IMR-90 (cell line): ENCODE measurements around the gene TIAM2. TPM values are rescaled to one million over a fixed set of nuclear protein-coding genes. Genes with fewer than 3 reads are reported as not detected.

Source experiments
- ATAC-seq: fragments of 200-7000 bp; cut with Tn5 transposase; 2 replicates; pipeline ENCODE4 v1.9.1; 2020; ENCODE audit warnings: low read depth, mild to moderate bottlenecking, moderate library complexity
- BruUV-seq: library from RNA; stranded (reverse); fragments of 400-500 nt; replicated peaks from 2 replicates; lab custom pipeline; 2021; lab: Mats Ljungman, UMichigan
- CTCF ChIA-PET: fragments of 300-600 bp; formaldehyde crosslinking; extraction: SDS; loops from one replicate; lab custom pipeline; 2021; ENCODE audit warnings: antibody characterized with exemption; lab: Yijun Ruan, JAX
- POLR2A ChIA-PET: fragments of 300-600 bp; sonication (Branson Sonifier 250); formaldehyde crosslinking; loops from one replicate; lab custom pipeline; 2022; ENCODE audit warnings: antibody characterized with exemption; ENCODE audit not compliant: unreplicated experiment; lab: Charles Lee
- DNase-seq: peaks from one replicate; pipeline ENCODE4 v3.0.0; 2013
- H2AFZ ChIP-seq: replicated peaks from 2 replicates; pipeline ENCODE3; 2013; ENCODE audit warnings: low read length, mild to moderate bottlenecking; ENCODE audit not compliant: poor library complexity
- H2AK5ac ChIP-seq: 2 replicates; pipeline ENCODE4 v1.6.1; 2013; ENCODE audit warnings: low read depth, low read length, inconsistent platforms
- H2AK9ac ChIP-seq: replicated peaks from 2 replicates; pipeline ENCODE3; 2013; ENCODE audit warnings: mild to moderate bottlenecking, low read depth, low read length, moderate library complexity; ENCODE audit not compliant: poor library complexity
- H2BK120ac ChIP-seq: 2 replicates; pipeline ENCODE4 v1.6.1; 2013; ENCODE audit warnings: low read depth, low read length, inconsistent platforms
- H2BK15ac ChIP-seq: 3 replicates; pipeline ENCODE4 v1.6.1; 2013; ENCODE audit warnings: low read depth, low read length, inconsistent platforms
- H2BK20ac ChIP-seq: 2 replicates; pipeline ENCODE4 v1.6.1; 2013; ENCODE audit warnings: low read depth, mild to moderate bottlenecking, inconsistent platforms, low read length, moderate library complexity
- H2BK5ac ChIP-seq: 2 replicates; pipeline ENCODE4 v1.6.1; 2013; ENCODE audit warnings: mild to moderate bottlenecking, low read depth, low read length, inconsistent platforms; ENCODE audit not compliant: poor library complexity, severe bottlenecking
- H3K14ac ChIP-seq: replicated peaks from 2 replicates; pipeline ENCODE4 v1.6.1; 2013; ENCODE audit warnings: low read depth, low read length, inconsistent platforms
- H3K18ac ChIP-seq: 2 replicates; pipeline ENCODE4 v1.6.1; 2013; ENCODE audit warnings: low read depth, low read length, control low read depth
- H3K23ac ChIP-seq: 2 replicates; pipeline ENCODE4 v1.6.1; 2013; ENCODE audit warnings: low read depth, low read length, inconsistent platforms
- H3K27ac ChIP-seq: 2 replicates; pipeline ENCODE4 v1.5.1; 2013; ENCODE audit warnings: mild to moderate bottlenecking, control low read depth, low read length; ENCODE audit not compliant: insufficient read depth
- H3K27me3 ChIP-seq: 2 replicates; pipeline ENCODE4 v1.6.1; 2013; ENCODE audit warnings: low read length; ENCODE audit not compliant: control insufficient read depth, insufficient read depth
- H3K36me3 ChIP-seq: 2 replicates; pipeline ENCODE4 v1.6.1; 2013; ENCODE audit warnings: low read length, mixed read lengths; ENCODE audit not compliant: control insufficient read depth, insufficient read depth
- H3K4ac ChIP-seq: 2 replicates; pipeline ENCODE4 v1.6.1; 2013; ENCODE audit warnings: low read depth, low read length, inconsistent platforms
- H3K4me1 ChIP-seq: 2 replicates; pipeline ENCODE4 v1.6.1; 2013; ENCODE audit warnings: low read length, mixed read lengths; ENCODE audit not compliant: control insufficient read depth, insufficient read depth
- H3K4me2 ChIP-seq: 2 replicates; pipeline ENCODE4 v1.6.1; 2013; ENCODE audit warnings: low read depth, mild to moderate bottlenecking, control low read depth, low read length, moderate library complexity
- H3K4me3 ChIP-seq: 2 replicates; pipeline ENCODE4 v1.5.1; 2013; ENCODE audit warnings: low read depth, mild to moderate bottlenecking, control low read depth, low read length, moderate library complexity; ENCODE audit not compliant: insufficient read depth
- H3K56ac ChIP-seq: 2 replicates; pipeline ENCODE4 v1.6.1; 2013; ENCODE audit warnings: low read length, inconsistent platforms; ENCODE audit not compliant: insufficient read depth; ENCODE audit errors: extremely low read depth
- H3K79me1 ChIP-seq, 2 experiments: 2 replicates each; pipeline ENCODE4 v1.6.1; 2013; ENCODE audit warnings: low read length in 2 of 2, inconsistent platforms in 1 of 2, low read depth in 1 of 2
- H3K9ac ChIP-seq: 2 replicates; pipeline ENCODE4 v1.6.1; 2013; ENCODE audit warnings: low read depth, low read length, control low read depth
- H3K9me1 ChIP-seq: 2 replicates; pipeline ENCODE4 v1.6.1; 2013; ENCODE audit warnings: low read length, inconsistent platforms; ENCODE audit not compliant: insufficient read depth
- H3K9me3 ChIP-seq: 2 replicates; pipeline ENCODE4 v1.6.1; 2013; ENCODE audit warnings: low read length; ENCODE audit not compliant: control insufficient read depth, insufficient read depth
- H4K20me1 ChIP-seq: 2 replicates; pipeline ENCODE4 v1.6.1; 2013; ENCODE audit warnings: low read length, inconsistent platforms; ENCODE audit not compliant: insufficient read depth
- H4K5ac ChIP-seq: 2 replicates; pipeline ENCODE4 v1.6.1; 2013; ENCODE audit warnings: mild to moderate bottlenecking, low read depth, low read length, control low read depth
- H4K8ac ChIP-seq, 2 experiments: 2 replicates each; pipeline ENCODE4 v1.6.1; 2013; ENCODE audit warnings: low read depth in 2 of 2, low read length in 2 of 2, control low read depth in 1 of 2, inconsistent platforms in 1 of 2
- H4K91ac ChIP-seq: 2 replicates; pipeline ENCODE4 v1.6.1; 2013; ENCODE audit warnings: low read depth, low read length, inconsistent platforms; ENCODE audit not compliant: insufficient read depth
- CEBPB ChIP-seq: IDR thresholded peaks from 2 replicates; pipeline ENCODE4 v1.6.1; 2012; ENCODE audit warnings: low read depth, low read length, improper control_type of control experiment
- CHD1 ChIP-seq: IDR thresholded peaks from 2 replicates; pipeline ENCODE4 v1.6.1; 2012; ENCODE audit warnings: low read depth, low read length, improper control_type of control experiment
- CTCF ChIP-seq: conservative IDR thresholded peaks from 2 replicates; pipeline ENCODE4 v1.5.1; 2012; ENCODE audit warnings: mild to moderate bottlenecking, low read depth, low read length, improper control_type of control experiment
- ELK1 ChIP-seq: fragments of 150-350 bp; IDR thresholded peaks from 2 replicates; pipeline ENCODE4 v1.6.1; 2016; ENCODE audit warnings: low read depth, mild to moderate bottlenecking, low read length, moderate library complexity, borderline replicate concordance
- FOS ChIP-seq: fragments of 150-350 bp; IDR thresholded peaks from 2 replicates; pipeline ENCODE4 v1.6.1; 2016; ENCODE audit warnings: low read depth, low read length
- MAZ ChIP-seq: IDR thresholded peaks from 2 replicates; pipeline ENCODE4 v1.6.1; 2012; ENCODE audit warnings: low read depth, mild to moderate bottlenecking, low read length, improper control_type of control experiment, moderate library complexity, borderline replicate concordance
- MXI1 ChIP-seq: IDR thresholded peaks from 2 replicates; pipeline ENCODE4 v1.6.1; 2012; ENCODE audit warnings: low read depth, mild to moderate bottlenecking, low read length, moderate library complexity, borderline replicate concordance
- NFE2L2 ChIP-seq: fragments of 150-350 bp; IDR thresholded peaks from 2 replicates; pipeline ENCODE4 v1.6.1; 2016; ENCODE audit warnings: low read depth, mild to moderate bottlenecking, low read length
- POLR2A ChIP-seq: IDR thresholded peaks from 2 replicates; pipeline ENCODE4 v1.6.1; 2012; ENCODE audit warnings: mild to moderate bottlenecking, low read depth, low read length
- RAD21 ChIP-seq: IDR thresholded peaks from 2 replicates; pipeline ENCODE4 v1.6.1; 2012; ENCODE audit warnings: low read length, improper control_type of control experiment
- SMC3 ChIP-seq: fragments of 150-350 bp; IDR thresholded peaks from 2 replicates; pipeline ENCODE4 v1.6.1; 2016; ENCODE audit warnings: low read depth, mild to moderate bottlenecking, antibody characterized with exemption, low read length, moderate library complexity
- WGBS, 2 experiments: methylation state at CpG; one replicate each; pipeline versions ENCODE4 v1.1.5 to v1.1.7; 2013; ENCODE audit warnings: missing lambda C conversion rate in 2 of 2; ENCODE audit not compliant: insufficient read length in 1 of 2; ENCODE audit errors: extremely low coverage in 2 of 2; 5-methylcytosine and 5-hydroxymethylcytosine counted together
- dilution Hi-C: fragments of 300-500 bp; cut with HindIII; formaldehyde crosslinking; loops from one replicate; pipeline ENCODE4 v1.14.3; 2018; ENCODE audit warnings: low sequenced_read_pairs; ENCODE audit not compliant: unreplicated experiment
- in situ Hi-C: fragments of 300-500 bp; cut with MboI; formaldehyde crosslinking; loops from 3 replicates; pipeline ENCODE4 v1.14.3; 2019; ENCODE audit warnings: low sequenced_read_pairs, inconsistent platforms, mixed read lengths
- intact Hi-C: fragments of 100-400 bp; cut with micrococcal nuclease; formaldehyde crosslinking; loops from 2 replicates; pipeline ENCODE4 v1.10.0; 2022
- polyA plus RNA-seq, 3 experiments: library from polyadenylated mRNA; depleted of rRNA; stranded (reverse); fragments of >200 nt; gene quantifications; 2 replicates each; pipeline ENCODE4 v1.2.3, GENCODE V29; 2012; ENCODE audit warnings: low replicate concordance in 1 of 3
- total RNA-seq: library from RNA; depleted of rRNA; stranded (reverse); fragments of >200 nt; gene quantifications from 2 replicates; pipeline ENCODE4 v1.2.3, GENCODE V29; 2012

Gene TIAM2
- total and polyA plus RNA-seq, 2 of the 4 experiments (the other 2 are of a cell fraction) = 3.1 to 4.7 TPM

GRCh38 chr6:155077784-155078183, 82.7 kb downstream of the TIAM2 start:
- ATAC-seq = no peak
- peaks cover 2% of the 10 kb centered on the region; the same call in 1 of the 2 replicates for H3K4me1 ChIP-seq
- H4K5ac ChIP-seq = no peak overlapping the region
- H2BK20ac ChIP-seq = no peak overlapping the region
- TF ChIP-seq SMC3 = no peak
- TF ChIP-seq CHD1 = no peak
- no peak for TF ChIP-seq FOS
- TF ChIP-seq CEBPB = no peak
- no peak for TF ChIP-seq ELK1
- no peak for TF ChIP-seq CTCF
- TF ChIP-seq MXI1 = no peak
- TF ChIP-seq NFE2L2 = no peak
- no peak for TF ChIP-seq RAD21
- no peak for TF ChIP-seq MAZ
- TF ChIP-seq POLR2A = no peak
- in situ Hi-C loops = no loop called here
- H2AK9ac ChIP-seq = no peak overlapping the region
- no CpG with 5 or more reads among the region's 2 CpGs for WGBS, 2 experiments
- H3K27ac ChIP-seq = no peak overlapping the region
- H3K9me3 ChIP-seq = no peaks in the 10 kb centered on the region
- no peak overlapping the region for H3K56ac ChIP-seq
- dilution Hi-C loops = no loop called here
- no peak for DNase-seq
- H4K91ac ChIP-seq = no peak overlapping the region
- no peak overlapping the region for H3K4me3 ChIP-seq
- no peaks in the 10 kb centered on the region for H3K27me3 ChIP-seq
- no peaks in the 10 kb centered on the region for H3K36me3 ChIP-seq
- no peak overlapping the region for H2BK120ac ChIP-seq
- H3K23ac ChIP-seq = no peak overlapping the region
- H2AFZ ChIP-seq = no peak overlapping the region
- no peak overlapping the region for H3K9ac ChIP-seq
- no peak overlapping the region for H2BK15ac ChIP-seq
- H3K4me2 ChIP-seq = no peak overlapping the region
- H3K9me1 ChIP-seq = 0 out of 2 replicates have a peak, but pooled peaks cover 3% of the 10 kb centered on the region
- H3K4ac ChIP-seq = no peak overlapping the region
- no peaks in the 10 kb centered on the region for H4K20me1 ChIP-seq
- 0 out of 2 replicates have a peak overlapping the region, but pooled peaks have one; percentile 6 for H2AK5ac ChIP-seq
- no peak overlapping the region for H4K8ac ChIP-seq
- BruUV-seq = no TSS peak
- ChIA-PET CTCF (interaction anchor here (0.7 kb wide), 2 partner anchors 8 to 238 kb away, joined by 5 read pairs; no protein-coding TSS in a partner anchor), POLR2A (no interaction called here)
- H3K18ac ChIP-seq = no peak overlapping the region
- H3K14ac ChIP-seq = no peak overlapping the region
- intact Hi-C loops = no loop called here
- no peaks in the 10 kb centered on the region for H3K79me1 ChIP-seq
- H2BK5ac ChIP-seq = no peak overlapping the region
